Psoas muscle (tissue), 8 donors: ENCODE data around the gene ADGRF3. TPM values are rescaled to one million over a fixed set of nuclear protein-coding genes. Genes with fewer than 3 reads are reported as not detected.
"Not testable (repeated sequence)": the region's sequence is repeated elsewhere in the genome, so short reads cannot be mapped to it uniquely, and the experiment has no call there.

ENCODE experiments used
- ATAC-seq, 4 donors: fragments of 200-7000 bp; cut with Tn5 transposase; one replicate each; pipeline ENCODE4 v1.9.1; 2020; ENCODE audit warnings: moderate library complexity in 3 of 4, mild to moderate bottlenecking in 2 of 4
- DNase-seq, 2 donors: peaks; one replicate each; pipeline ENCODE4 v3.0.0-alpha.2; 2020
- H3K27ac ChIP-seq: fragments of 200-600 bp; one replicate; pipeline ENCODE4 v1.8.0; 2022
- H3K27me3 ChIP-seq, 3 donors: fragments of 200-600 bp in 1 of 3; one replicate each; pipeline versions ENCODE4 v1.6.1 to v1.8.0; 2013 to 2022; ENCODE audit warnings: low read length in 2 of 3, mild to moderate bottlenecking in 2 of 3, moderate library complexity in 1 of 3; ENCODE audit not compliant: insufficient read depth in 3 of 3
- H3K36me3 ChIP-seq, 2 donors: fragments of 200-600 bp in 1 of 2; one replicate each; pipeline versions ENCODE4 v1.6.1 to v1.8.0; 2013 to 2022; ENCODE audit warnings: low read depth in 1 of 2, mild to moderate bottlenecking in 1 of 2, moderate library complexity in 1 of 2; ENCODE audit not compliant: insufficient read depth in 1 of 2
- H3K4me1 ChIP-seq: fragments of 200-600 bp; one replicate; pipeline ENCODE4 v1.8.0; 2022
- H3K4me3 ChIP-seq: fragments of 200-600 bp; one replicate; pipeline ENCODE4 v1.8.0; 2022; ENCODE audit warnings: mild to moderate bottlenecking
- H3K9me3 ChIP-seq: fragments of 200-600 bp; one replicate; pipeline ENCODE4 v1.8.0; 2022
- WGBS, 3 donors: extraction: QIAGEN DNeasy Blood & Tissue Kit; methylation state at CpG; one replicate each; pipeline versions ENCODE4 v1.1.6 to v1.1.7; 2013; 5-methylcytosine and 5-hydroxymethylcytosine counted together
- intact Hi-C, 2 donors: fragments of 100-400 bp; cut with DNase I; formaldehyde crosslinking; loops; one replicate each; pipeline versions ENCODE4 v1.11.0 to v1.14.2; 2022
- polyA plus RNA-seq, 3 donors: library from polyadenylated mRNA; stranded (reverse); fragments of 200-250 nt; gene quantifications; one replicate each; pipeline ENCODE4 v1.2.3, GENCODE V29; 2013
- total RNA-seq, 4 donors: library from RNA; stranded (reverse); fragmentation: NEBNext Ultra II Directional in 2 of 4; extraction: Animal tissue kit (Norgen Biotek cat#: 25700) in 2 of 4; gene quantifications; one replicate each; pipeline versions ENCODE4 v1.2.1 to v1.2.4, GENCODE V29; 2021 to 2023
- TF ChIP-seq, protein P1 (sequence below): fragments of 200-600 bp; IDR thresholded peaks from one replicate; pipeline ENCODE4 v1.8.0; 2022; ENCODE audit warnings: antibody characterized with exemption
- donor health status: healthy with polysubstance abuse.
- donor health status: DM: no; HTN: no; CAD: no; lungs with moderate emphysema.
- donor health status: Bipolar disorder and iron deficiency.
- donor health status: healthy.
- donor health status: DM: yes; HTN: yes; CAD: no.
- donor health status: DM: no; HTN: no; CAD: no.
- donor health status: DM: no; HTN: no; CAD: no.
- donor health status: DM: yes; HTN: yes; CAD: no.

Gene ADGRF3
- total and polyA plus RNA-seq, 7 donors = 0.03 to 0.48 (median 0.18) TPM; not detected in 3

DNA sequence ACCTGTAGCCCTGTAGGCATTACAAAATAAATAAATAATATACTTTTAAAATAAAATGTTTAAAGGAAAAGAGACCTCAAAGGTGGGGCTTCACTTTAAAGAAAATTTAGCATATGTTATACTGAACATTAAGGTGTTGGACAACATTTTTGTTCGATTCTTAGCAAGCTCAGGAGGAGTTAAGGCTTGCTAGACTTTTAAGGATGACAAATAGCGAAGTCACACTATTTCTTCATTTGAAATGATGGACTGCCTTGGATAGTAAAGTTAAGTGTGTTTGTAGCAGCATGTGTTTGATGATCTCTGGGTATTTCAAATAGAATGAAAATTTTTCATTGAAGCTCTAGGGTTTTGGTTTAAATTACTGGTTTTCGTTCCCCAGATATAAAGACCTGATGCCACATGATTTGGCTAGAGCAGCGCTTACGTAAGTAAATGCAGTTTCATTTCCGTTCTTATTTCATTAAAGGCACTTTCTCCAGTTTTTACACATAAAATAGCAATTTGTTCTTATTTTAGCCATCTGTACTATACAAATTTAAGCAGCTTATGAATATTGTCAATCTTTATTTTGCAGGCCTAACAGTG lies 76.9 kb downstream of the ADGRF3 start:
- no peak overlapping the region for H3K4me3 ChIP-seq
- peaks cover 25% of the 10 kb centered on the region for H3K4me1 ChIP-seq
- intact Hi-C loops = no loop called here
- no peak for ATAC-seq
- DNase-seq = no peak
- H3K9me3 ChIP-seq = no peaks in the 10 kb centered on the region
- no peaks in the 10 kb centered on the region for H3K27me3 ChIP-seq
- H3K27ac ChIP-seq = peak overlapping the region; percentile 11
- peaks cover 7 to 65% of the 10 kb centered on the region in 2 donors for H3K36me3 ChIP-seq
- TF ChIP-seq, protein P1, sequence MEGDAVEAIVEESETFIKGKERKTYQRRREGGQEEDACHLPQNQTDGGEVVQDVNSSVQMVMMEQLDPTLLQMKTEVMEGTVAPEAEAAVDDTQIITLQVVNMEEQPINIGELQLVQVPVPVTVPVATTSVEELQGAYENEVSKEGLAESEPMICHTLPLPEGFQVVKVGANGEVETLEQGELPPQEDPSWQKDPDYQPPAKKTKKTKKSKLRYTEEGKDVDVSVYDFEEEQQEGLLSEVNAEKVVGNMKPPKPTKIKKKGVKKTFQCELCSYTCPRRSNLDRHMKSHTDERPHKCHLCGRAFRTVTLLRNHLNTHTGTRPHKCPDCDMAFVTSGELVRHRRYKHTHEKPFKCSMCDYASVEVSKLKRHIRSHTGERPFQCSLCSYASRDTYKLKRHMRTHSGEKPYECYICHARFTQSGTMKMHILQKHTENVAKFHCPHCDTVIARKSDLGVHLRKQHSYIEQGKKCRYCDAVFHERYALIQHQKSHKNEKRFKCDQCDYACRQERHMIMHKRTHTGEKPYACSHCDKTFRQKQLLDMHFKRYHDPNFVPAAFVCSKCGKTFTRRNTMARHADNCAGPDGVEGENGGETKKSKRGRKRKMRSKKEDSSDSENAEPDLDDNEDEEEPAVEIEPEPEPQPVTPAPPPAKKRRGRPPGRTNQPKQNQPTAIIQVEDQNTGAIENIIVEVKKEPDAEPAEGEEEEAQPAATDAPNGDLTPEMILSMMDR = no peak
- 91 to 95% (median 95%) methylated on average over 6 of the region's 6 CpGs for WGBS, 3 donors

DNA sequence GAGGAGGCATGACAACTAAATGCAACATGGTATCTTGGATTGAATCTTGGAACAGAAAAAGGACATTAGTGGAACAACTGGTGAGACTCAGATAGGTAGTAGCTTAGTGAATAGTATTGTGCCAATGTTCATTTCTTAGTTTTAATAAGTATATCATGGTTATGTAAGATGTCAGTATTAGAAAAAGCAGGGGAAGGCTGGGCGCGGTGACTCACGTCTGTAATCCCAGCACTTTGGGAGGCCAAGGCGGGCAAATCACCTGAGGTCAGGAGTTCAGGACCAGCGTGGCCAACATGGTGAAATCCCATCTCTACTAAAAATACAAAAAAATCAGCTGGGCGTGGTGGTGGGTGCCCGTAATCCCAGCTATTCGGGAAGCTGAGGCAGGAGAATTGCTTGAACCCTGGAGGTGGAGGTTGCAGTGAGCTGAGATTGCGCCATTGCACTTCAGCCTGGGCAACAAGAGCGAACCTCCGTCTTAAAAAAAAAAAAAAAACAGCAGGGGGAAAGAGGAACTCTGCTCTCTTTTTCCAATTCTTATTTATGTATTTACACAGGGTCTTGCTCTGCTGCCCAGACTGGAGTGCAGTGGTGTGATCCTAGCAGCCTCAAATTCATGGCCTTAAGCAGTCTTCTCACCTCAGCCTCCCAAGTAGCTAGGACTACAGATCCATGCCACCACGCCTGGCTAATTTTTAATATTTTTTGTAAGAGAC lies 77.8 kb downstream of the ADGRF3 start:
- ATAC-seq, H3K4me3 ChIP-seq, H3K27me3 ChIP-seq, DNase-seq, H3K9me3 ChIP-seq, H3K27ac ChIP-seq, intact Hi-C loops: not testable (repeated sequence)
- H3K36me3 ChIP-seq = peaks cover 7 to 74% of the 10 kb centered on the region in 2 donors
- 92 to 95% (median 93%) methylated on average over 12 of the region's 12 CpGs for WGBS, 3 donors
- peaks cover 16% of the 10 kb centered on the region for H3K4me1 ChIP-seq

DNA sequence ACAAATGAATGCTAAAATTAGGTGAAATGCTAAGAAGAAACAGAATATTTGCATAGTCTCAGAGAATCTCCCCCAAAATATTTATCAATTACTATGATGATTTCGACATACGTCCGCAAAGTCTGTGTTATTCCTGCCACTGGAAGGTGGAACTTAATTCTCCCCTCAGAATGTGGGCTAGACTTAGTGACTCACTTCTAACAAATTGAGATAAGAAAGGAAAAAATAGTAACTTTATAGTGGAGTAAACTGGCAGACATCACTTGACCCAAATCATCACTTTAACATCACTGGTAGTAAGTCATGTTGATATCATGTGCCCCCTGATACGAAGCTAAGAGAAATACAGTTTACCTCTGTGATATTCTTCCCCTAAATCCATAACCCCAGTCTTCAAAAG lies 78.4 kb downstream of the ADGRF3 start:
- no peaks in the 10 kb centered on the region for H3K9me3 ChIP-seq
- DNase-seq (no peak), ATAC-seq (no peak)
- H3K4me1 ChIP-seq = peaks cover 10% of the 10 kb centered on the region
- intact Hi-C loops = no loop called here
- TF ChIP-seq, protein P1 = no peak
- peaks cover 7 to 80% of the 10 kb centered on the region in 2 donors for H3K36me3 ChIP-seq
- H3K4me3 ChIP-seq = no peak overlapping the region
- no peaks in the 10 kb centered on the region for H3K27me3 ChIP-seq
- WGBS, 3 donors = 94 to 96% (median 94%) methylated on average over 4 of the region's 4 CpGs
- H3K27ac ChIP-seq = no peak overlapping the region

DNA sequence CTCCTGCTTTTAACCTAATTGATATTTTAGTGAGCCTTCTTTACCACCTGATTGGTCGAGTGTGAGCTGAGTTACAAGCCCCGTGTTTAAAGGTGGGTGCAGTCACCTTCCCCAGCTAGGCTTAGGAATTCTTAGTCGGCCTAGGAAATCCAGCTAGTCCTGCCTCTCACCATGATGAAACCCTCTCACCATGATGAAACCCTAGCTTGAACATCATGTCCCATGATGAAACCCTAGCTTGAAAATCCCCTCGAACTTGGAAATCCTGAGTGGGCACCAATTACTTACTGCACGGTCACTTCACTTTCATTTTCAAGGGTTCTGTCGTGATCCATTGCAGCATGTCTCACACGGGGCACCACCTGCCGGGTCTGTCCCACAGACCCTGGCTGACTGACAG lies 87.8 kb downstream of the ADGRF3 start:
- peaks cover 20% of the 10 kb centered on the region for H3K4me1 ChIP-seq
- ATAC-seq = peak in 3 of 4 donors; percentile 56 to 76 (median 74)
- intact Hi-C loops, DNase-seq, H3K27me3 ChIP-seq, H3K4me3 ChIP-seq, H3K27ac ChIP-seq, H3K9me3 ChIP-seq: not testable (repeated sequence)
- peaks cover 0 to 82% of the 10 kb centered on the region in 2 donors for H3K36me3 ChIP-seq
- 68 to 77% (median 73%) methylated on average over 8 of the region's 8 CpGs for WGBS, 3 donors

Other genes starting within 250 kb of the ADGRF3 start
- gene GAREM2, start 173.7 kb downstream of the ADGRF3 start, total RNA-seq = 1 to 10 TPM; 1.2 to 5.5 (median 2.5) TPM
- 1 to 10 TPM in 1 of 3 donors, under 1 TPM in 2; 0.39 to 1.4 (median 0.51) TPM for gene GAREM2, start 173.7 kb downstream of the ADGRF3 start, polyA plus RNA-seq
- gene HADHA, start 102.2 kb downstream of the ADGRF3 start, total RNA-seq = 100 to 1,000 TPM; 294 to 617 (median 391) TPM
- gene HADHA, start 102.2 kb downstream of the ADGRF3 start, polyA plus RNA-seq = 100 to 1,000 TPM; 195 to 370 (median 350) TPM
- gene HADHB, start 101.8 kb downstream of the ADGRF3 start, total RNA-seq = 1,000 to 10,000 TPM in 1 of 4 donors, 100 to 1,000 TPM in 3; 562 to 1,153 (median 698) TPM
- gene HADHB, start 101.8 kb downstream of the ADGRF3 start, polyA plus RNA-seq = 100 to 1,000 TPM; 447 to 626 (median 616) TPM
- 10 to 100 TPM; 15.7 to 40.5 (median 20.1) TPM for gene SELENOI, start 646 bp downstream of the ADGRF3 start, total RNA-seq
- 10 to 100 TPM in 1 of 3 donors, 1 to 10 TPM in 2; 3.7 to 11.3 (median 7.3) TPM for gene SELENOI, start 646 bp downstream of the ADGRF3 start, polyA plus RNA-seq
- gene DRC1, start 55.1 kb upstream of the ADGRF3 start, total RNA-seq = under 1 TPM in 2 of 4 donors, not detected in 2; 0.10 to 0.15 TPM
- under 1 TPM in 2 of 3 donors, not detected in 1; 0.04 to 0.06 TPM for gene DRC1, start 55.1 kb upstream of the ADGRF3 start, polyA plus RNA-seq
- 1 to 10 TPM in 2 of 4 donors, under 1 TPM in 2; 0.34 to 2.2 (median 1.1) TPM for gene OTOF, start 131.3 kb upstream of the ADGRF3 start, total RNA-seq
- gene OTOF, start 131.3 kb upstream of the ADGRF3 start, polyA plus RNA-seq = under 1 TPM; 0.14 to 0.16 (median 0.14) TPM